Measurements from ENCODE around the gene CD81.

Gene CD81

GRCh38 chr11:2426826-2427521 lies 49.9 kb downstream of the CD81 start:
- Histone ChIP-seq H3K27ac (ENCODE audit: low read depth, low read length) (no peak overlapping the region), H3K27me3 (ENCODE audit: control insufficient read depth, insufficient read depth, low read length) (no peaks in the 10 kb centered on the region), H3K9ac (ENCODE audit: low read length) (no peak overlapping the region), H3K36me3 (ENCODE audit: control insufficient read depth, insufficient read depth, low read length) (no peaks in the 10 kb centered on the region), H3K4me3 (ENCODE audit: low read length) (no peak overlapping the region), H3K4me1 (ENCODE audit: control insufficient read depth, insufficient read depth, low read length) (no peaks in the 10 kb centered on the region)

DNA sequence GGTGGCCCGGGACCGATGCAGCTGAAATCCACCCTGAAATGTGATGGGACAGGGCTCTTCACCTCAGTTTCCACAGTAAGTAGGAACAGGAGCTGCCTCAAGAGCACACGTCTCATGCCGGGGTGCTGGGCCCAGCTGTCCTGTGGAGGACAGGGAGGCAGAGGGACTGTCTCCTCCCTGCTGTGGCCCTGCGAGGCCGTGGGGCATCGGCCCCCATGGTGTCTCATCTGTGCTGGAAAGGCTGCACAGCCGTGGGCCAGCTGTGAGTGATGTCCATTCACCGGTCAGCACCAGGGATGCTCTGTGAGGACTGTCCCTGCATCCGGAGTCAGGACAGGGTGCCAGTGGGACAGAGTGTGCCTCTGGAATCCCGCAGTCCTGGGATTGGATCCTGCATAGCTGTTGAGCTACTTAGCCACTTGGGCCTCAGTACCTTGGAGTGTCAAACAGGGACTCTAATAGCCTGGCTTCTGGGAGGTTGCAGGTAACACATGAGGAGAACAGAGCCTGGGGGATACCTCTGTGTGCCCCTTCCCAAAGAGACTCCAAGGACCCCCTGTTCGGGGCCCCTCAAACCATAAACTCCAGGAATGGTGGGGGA lies 50.7 kb downstream of the CD81 start:
- Histone ChIP-seq H3K36me3 (ENCODE audit: control insufficient read depth, insufficient read depth, low read length) (no peaks in the 10 kb centered on the region), H3K4me3 (ENCODE audit: low read length) (no peak overlapping the region), H3K4me1 (ENCODE audit: control insufficient read depth, insufficient read depth, low read length) (no peaks in the 10 kb centered on the region), H3K27me3 (ENCODE audit: control insufficient read depth, insufficient read depth, low read length) (no peaks in the 10 kb centered on the region), H3K27ac (ENCODE audit: low read depth, low read length) (no peak overlapping the region), H3K9ac (ENCODE audit: low read length) (no peak overlapping the region)

DNA sequence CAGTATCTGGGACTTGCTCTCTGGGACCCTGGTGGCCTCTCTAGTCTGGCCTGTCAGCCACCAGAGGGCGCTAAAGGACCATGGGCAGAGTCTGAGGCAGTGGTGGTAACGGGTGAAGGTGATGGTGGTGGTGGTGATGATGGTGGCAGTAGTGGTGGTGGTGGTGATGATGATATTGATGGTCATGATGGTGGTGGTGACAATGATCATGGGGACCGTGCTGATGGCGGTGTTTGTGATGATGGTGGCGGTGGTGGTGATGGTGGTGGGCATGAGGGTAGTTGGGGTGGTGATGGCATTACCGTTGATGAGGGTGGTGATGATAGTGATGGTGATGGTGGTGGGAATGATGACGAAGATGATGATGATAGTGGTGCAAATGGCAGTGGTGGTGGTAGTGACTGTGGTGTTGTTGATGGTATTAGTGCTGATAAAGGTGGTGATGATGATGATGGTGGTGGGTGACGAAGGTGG lies 51.2 kb downstream of the CD81 start:
- Histone ChIP-seq H3K36me3 (ENCODE audit: control insufficient read depth, insufficient read depth, low read length) (no peaks in the 10 kb centered on the region), H3K27ac (ENCODE audit: low read depth, low read length) (no peak overlapping the region), H3K4me1 (ENCODE audit: control insufficient read depth, insufficient read depth, low read length) (no peaks in the 10 kb centered on the region), H3K27me3 (ENCODE audit: control insufficient read depth, insufficient read depth, low read length) (no peaks in the 10 kb centered on the region), H3K9ac (ENCODE audit: low read length) (no peak overlapping the region), H3K4me3 (ENCODE audit: low read length) (no peak overlapping the region)

- no peak overlapping the region for H3K9ac ChIP-seq (ENCODE audit: low read length)
- no peak overlapping the region for H3K27ac ChIP-seq (ENCODE audit: low read depth, low read length)
- H3K36me3 ChIP-seq (ENCODE audit: control insufficient read depth, insufficient read depth, low read length): no peaks in the 10 kb centered on the region
- H3K4me3 ChIP-seq (ENCODE audit: low read length): no peak overlapping the region
- H3K4me1 ChIP-seq (ENCODE audit: control insufficient read depth, insufficient read depth, low read length): no peaks in the 10 kb centered on the region
- H3K27me3 ChIP-seq (ENCODE audit: control insufficient read depth, insufficient read depth, low read length): no peaks in the 10 kb centered on the region
These were observed 54.3 kb downstream of the CD81 start for GRCh38 chr11:2431395-2431794.

DNA sequence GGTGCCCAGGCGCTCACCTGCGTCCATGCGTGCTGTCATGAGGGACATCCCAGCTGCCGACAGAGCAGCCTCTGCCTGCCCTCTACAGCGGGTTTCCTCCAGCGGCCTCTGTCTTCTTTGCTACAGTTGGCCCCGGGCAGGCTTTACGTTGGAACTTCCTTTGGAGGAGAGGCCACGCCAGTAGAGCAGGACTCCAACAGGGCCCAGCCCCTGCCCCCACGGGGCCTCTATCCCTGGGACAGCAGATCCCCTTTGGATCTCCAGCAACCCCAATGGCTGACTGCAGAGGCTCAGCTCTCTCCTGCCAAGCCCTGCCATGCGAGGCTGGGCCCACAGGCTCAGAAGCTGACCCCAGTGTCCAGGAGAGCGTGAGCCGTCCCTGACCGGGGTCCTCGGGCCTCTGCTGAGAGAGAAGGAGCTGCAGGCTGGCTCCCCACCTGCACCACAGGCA lies 55.1 kb downstream of the CD81 start:
- Histone ChIP-seq H3K27me3 (ENCODE audit: control insufficient read depth, insufficient read depth, low read length) (no peaks in the 10 kb centered on the region), H3K4me3 (ENCODE audit: low read length) (no peak overlapping the region), H3K27ac (ENCODE audit: low read depth, low read length) (no peak overlapping the region), H3K4me1 (ENCODE audit: control insufficient read depth, insufficient read depth, low read length) (no peaks in the 10 kb centered on the region), H3K9ac (ENCODE audit: low read length) (no peak overlapping the region), H3K36me3 (ENCODE audit: control insufficient read depth, insufficient read depth, low read length) (no peaks in the 10 kb centered on the region)

- H3K9ac ChIP-seq (ENCODE audit: low read length): no peak overlapping the region
- no peaks in the 10 kb centered on the region for H3K36me3 ChIP-seq (ENCODE audit: control insufficient read depth, insufficient read depth, low read length)
- no peak overlapping the region for H3K4me3 ChIP-seq (ENCODE audit: low read length)
- no peaks in the 10 kb centered on the region for H3K4me1 ChIP-seq (ENCODE audit: control insufficient read depth, insufficient read depth, low read length)
- H3K27ac ChIP-seq (ENCODE audit: low read depth, low read length): no peak overlapping the region
- no peaks in the 10 kb centered on the region for H3K27me3 ChIP-seq (ENCODE audit: control insufficient read depth, insufficient read depth, low read length)
These were observed 55.5 kb downstream of the CD81 start for GRCh38 chr11:2432628-2433071.

GRCh38 chr11:2433106-2433925 lies 56.2 kb downstream of the CD81 start:
- H3K9ac ChIP-seq (ENCODE audit: low read length): no peak overlapping the region
- no peaks in the 10 kb centered on the region for H3K4me1 ChIP-seq (ENCODE audit: control insufficient read depth, insufficient read depth, low read length)
- no peak overlapping the region for H3K4me3 ChIP-seq (ENCODE audit: low read length)
- H3K36me3 ChIP-seq (ENCODE audit: control insufficient read depth, insufficient read depth, low read length): no peaks in the 10 kb centered on the region
- no peaks in the 10 kb centered on the region for H3K27me3 ChIP-seq (ENCODE audit: control insufficient read depth, insufficient read depth, low read length)
- H3K27ac ChIP-seq (ENCODE audit: low read depth, low read length): no peak overlapping the region

GRCh38 chr11:2434008-2434407 lies 56.9 kb downstream of the CD81 start:
- H3K9ac ChIP-seq (ENCODE audit: low read length): no peak overlapping the region
- H3K27ac ChIP-seq (ENCODE audit: low read depth, low read length): no peak overlapping the region
- no peak overlapping the region for H3K4me3 ChIP-seq (ENCODE audit: low read length)
- H3K36me3 ChIP-seq (ENCODE audit: control insufficient read depth, insufficient read depth, low read length): no peaks in the 10 kb centered on the region
- H3K4me1 ChIP-seq (ENCODE audit: control insufficient read depth, insufficient read depth, low read length): no peaks in the 10 kb centered on the region
- H3K27me3 ChIP-seq (ENCODE audit: control insufficient read depth, insufficient read depth, low read length): no peaks in the 10 kb centered on the region

- H3K4me1 ChIP-seq (ENCODE audit: control insufficient read depth, insufficient read depth, low read length): no peaks in the 10 kb centered on the region
- no peaks in the 10 kb centered on the region for H3K27me3 ChIP-seq (ENCODE audit: control insufficient read depth, insufficient read depth, low read length)
- no peak overlapping the region for H3K4me3 ChIP-seq (ENCODE audit: low read length)
- H3K9ac ChIP-seq (ENCODE audit: low read length): no peak overlapping the region
- no peak overlapping the region for H3K27ac ChIP-seq (ENCODE audit: low read depth, low read length)
- H3K36me3 ChIP-seq (ENCODE audit: control insufficient read depth, insufficient read depth, low read length): no peaks in the 10 kb centered on the region
These were observed 57.6 kb downstream of the CD81 start for GRCh38 chr11:2434506-2435255.

GRCh38 chr11:2435288-2436012 lies 58.3 kb downstream of the CD81 start:
- no peak overlapping the region for H3K27ac ChIP-seq (ENCODE audit: low read depth, low read length)
- H3K4me3 ChIP-seq (ENCODE audit: low read length): no peak overlapping the region
- no peaks in the 10 kb centered on the region for H3K4me1 ChIP-seq (ENCODE audit: control insufficient read depth, insufficient read depth, low read length)
- H3K27me3 ChIP-seq (ENCODE audit: control insufficient read depth, insufficient read depth, low read length): no peaks in the 10 kb centered on the region
- H3K36me3 ChIP-seq (ENCODE audit: control insufficient read depth, insufficient read depth, low read length): no peaks in the 10 kb centered on the region
- H3K9ac ChIP-seq (ENCODE audit: low read length): no peak overlapping the region

GRCh38 chr11:2436013-2436520 lies 59.0 kb downstream of the CD81 start:
- Histone ChIP-seq H3K9ac (ENCODE audit: low read length) (no peak overlapping the region), H3K27ac (ENCODE audit: low read depth, low read length) (no peak overlapping the region), H3K36me3 (ENCODE audit: control insufficient read depth, insufficient read depth, low read length) (no peaks in the 10 kb centered on the region), H3K4me1 (ENCODE audit: control insufficient read depth, insufficient read depth, low read length) (no peaks in the 10 kb centered on the region), H3K4me3 (ENCODE audit: low read length) (no peak overlapping the region), H3K27me3 (ENCODE audit: control insufficient read depth, insufficient read depth, low read length) (no peaks in the 10 kb centered on the region)
